Epithelial cell of proximal tubule (primary cell): ENCODE results near the gene TLE6. TPM values are rescaled to one million over a fixed set of nuclear protein-coding genes. Genes with fewer than 3 reads are reported as not detected.

ENCODE experiments used
- DNase-seq: peaks from one replicate; pipeline ENCODE4 v3.0.0-alpha.2; 2011; ENCODE audit warnings: low read depth
- H3K4me3 ChIP-seq: 2 replicates; pipeline ENCODE4 v1.5.1; 2011; ENCODE audit warnings: low read depth, mild to moderate bottlenecking, low read length
- total RNA-seq: library from RNA; depleted of rRNA; stranded (reverse); fragments of >200 nt; gene quantifications from 2 replicates; pipeline ENCODE4 v1.2.3, GENCODE V29; 2015
- TF ChIP-seq, protein P1 (sequence below): conservative IDR thresholded peaks from 2 replicates; pipeline ENCODE4 v1.5.1; 2012; ENCODE audit warnings: low read depth, mild to moderate bottlenecking, low read length

TLE6 gene
- total RNA-seq, 1 donor from 2014 or later: 0.58 TPM

DNA sequence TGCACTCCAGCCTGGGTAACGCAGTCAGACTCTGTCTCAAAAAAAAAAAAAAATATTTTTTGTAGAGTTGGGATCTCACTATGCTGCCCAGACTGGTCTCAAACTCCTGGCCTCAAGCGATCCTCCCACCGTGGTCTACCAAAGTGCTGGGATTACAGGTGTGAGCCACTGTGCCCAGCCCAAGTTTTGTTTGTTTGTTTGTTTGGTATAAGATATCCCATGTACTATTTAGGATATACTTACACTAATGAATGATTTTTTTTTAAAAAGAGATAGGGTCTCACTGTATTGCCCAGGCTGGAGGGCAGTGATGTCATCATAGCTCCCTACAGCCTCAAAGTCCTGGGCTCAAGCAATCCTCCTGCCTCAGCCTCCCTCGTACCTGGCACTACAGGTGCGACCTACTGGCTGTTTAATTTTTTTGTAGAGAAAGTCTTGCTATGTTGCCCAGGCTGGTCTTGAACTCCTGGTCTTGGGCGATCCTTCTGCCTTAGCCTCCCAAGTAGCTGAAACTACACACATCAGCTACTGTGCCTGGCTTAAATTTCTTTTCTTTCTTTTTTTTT is 24.0 kb downstream of the TLE6 start:
- no peak overlapping the region for H3K4me3 ChIP-seq
- TF ChIP-seq, protein P1, sequence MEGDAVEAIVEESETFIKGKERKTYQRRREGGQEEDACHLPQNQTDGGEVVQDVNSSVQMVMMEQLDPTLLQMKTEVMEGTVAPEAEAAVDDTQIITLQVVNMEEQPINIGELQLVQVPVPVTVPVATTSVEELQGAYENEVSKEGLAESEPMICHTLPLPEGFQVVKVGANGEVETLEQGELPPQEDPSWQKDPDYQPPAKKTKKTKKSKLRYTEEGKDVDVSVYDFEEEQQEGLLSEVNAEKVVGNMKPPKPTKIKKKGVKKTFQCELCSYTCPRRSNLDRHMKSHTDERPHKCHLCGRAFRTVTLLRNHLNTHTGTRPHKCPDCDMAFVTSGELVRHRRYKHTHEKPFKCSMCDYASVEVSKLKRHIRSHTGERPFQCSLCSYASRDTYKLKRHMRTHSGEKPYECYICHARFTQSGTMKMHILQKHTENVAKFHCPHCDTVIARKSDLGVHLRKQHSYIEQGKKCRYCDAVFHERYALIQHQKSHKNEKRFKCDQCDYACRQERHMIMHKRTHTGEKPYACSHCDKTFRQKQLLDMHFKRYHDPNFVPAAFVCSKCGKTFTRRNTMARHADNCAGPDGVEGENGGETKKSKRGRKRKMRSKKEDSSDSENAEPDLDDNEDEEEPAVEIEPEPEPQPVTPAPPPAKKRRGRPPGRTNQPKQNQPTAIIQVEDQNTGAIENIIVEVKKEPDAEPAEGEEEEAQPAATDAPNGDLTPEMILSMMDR: no peak
- DNase-seq: no peak

GRCh38 chr19:3003046-3003445 is 25.7 kb downstream of the TLE6 start:
- H3K4me3 ChIP-seq: no peak overlapping the region
- TF ChIP-seq, protein P1: no peak
- no peak for DNase-seq

DNA sequence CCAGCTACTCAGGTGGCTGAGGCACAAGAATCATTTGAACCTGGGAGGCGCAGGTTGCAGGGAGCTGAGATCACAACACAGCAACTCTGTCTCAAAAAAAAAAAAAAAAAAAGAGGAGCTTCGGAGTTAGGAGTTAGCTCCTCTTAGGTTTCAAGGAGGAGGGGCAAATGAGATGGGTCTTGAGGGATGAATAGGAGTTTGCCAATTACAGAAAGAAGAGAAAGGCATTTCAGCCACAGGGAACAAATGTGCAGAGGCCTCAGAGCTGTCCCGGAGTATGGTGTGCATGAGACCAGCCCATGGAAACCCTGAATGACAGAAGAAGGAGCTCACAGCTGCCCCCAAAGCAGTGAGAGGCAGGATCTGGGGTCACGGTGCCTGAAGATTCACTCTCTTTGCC is 27.2 kb downstream of the TLE6 start:
- TF ChIP-seq, protein P1: no peak
- no peak overlapping the region for H3K4me3 ChIP-seq
- no peak for DNase-seq

GRCh38 chr19:3005345-3005744 is 28.0 kb downstream of the TLE6 start:
- H3K4me3 ChIP-seq: no peak overlapping the region
- DNase-seq: no peak
- TF ChIP-seq, protein P1: no peak

- no peak overlapping the region for H3K4me3 ChIP-seq
- TF ChIP-seq, protein P1: no peak
- DNase-seq: no peak
These were observed 28.9 kb downstream of the TLE6 start for GRCh38 chr19:3006075-3006767.

DNA sequence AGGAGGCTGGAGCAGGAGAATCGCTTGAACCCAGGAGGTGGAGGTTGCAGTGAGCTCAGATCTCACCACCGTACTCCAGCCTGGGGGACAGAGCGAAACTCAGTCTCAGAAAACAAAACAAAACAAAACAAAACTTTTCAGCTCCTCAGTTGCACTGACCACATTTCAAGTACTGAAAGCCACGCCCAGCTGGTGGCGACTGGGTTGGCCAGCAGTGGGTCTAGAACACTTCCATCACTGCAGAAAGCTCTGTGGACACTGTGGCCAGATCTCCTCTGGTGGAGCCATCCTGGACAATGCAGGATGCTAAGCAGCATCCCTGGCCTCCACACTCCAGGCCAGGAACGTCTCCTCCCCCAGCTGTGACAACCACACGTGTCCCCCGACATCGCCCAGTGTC is 30.6 kb downstream of the TLE6 start:
- DNase-seq: no peak
- TF ChIP-seq, protein P1: no peak
- H3K4me3 ChIP-seq: no peak overlapping the region

DNA sequence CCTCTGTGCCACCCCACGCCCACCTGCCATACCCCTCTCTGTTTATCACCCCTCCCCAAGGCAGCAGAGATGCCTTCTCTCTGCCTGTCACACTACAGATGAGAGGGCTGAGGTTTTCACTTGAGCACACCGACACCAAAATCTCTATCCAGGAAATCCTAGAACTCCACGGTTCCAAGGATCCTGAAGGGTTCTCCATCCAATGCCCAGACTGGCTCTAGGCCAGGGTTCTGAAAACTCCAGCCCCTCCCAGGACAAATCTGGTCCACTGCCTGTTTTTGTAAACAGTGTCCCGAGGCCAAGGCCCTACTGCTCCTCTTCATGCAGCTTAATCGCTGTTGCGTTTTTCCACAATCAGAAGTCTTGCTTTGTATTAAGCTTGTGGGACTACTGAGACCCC is 31.6 kb downstream of the TLE6 start:
- no peak overlapping the region for H3K4me3 ChIP-seq
- no peak for DNase-seq
- TF ChIP-seq, protein P1: no peak
